Stomach (tissue), 4 donors: Measurements from ENCODE around the gene LDLRAD3.

Source experiments
- EP300 ChIP-seq: sonication (generic); formaldehyde crosslinking; IDR thresholded peaks from one replicate; pipeline ENCODE4 v1.6.1; 2017; ENCODE audit warnings: antibody characterized with exemption
- POLR2A ChIP-seq, 4 donors: fragments of 450-650 bp; IDR thresholded peaks; one replicate each; pipeline ENCODE4 v1.6.1; 2016; ENCODE audit warnings: antibody characterized with exemption in 4 of 4, control low read depth in 2 of 4, mild to moderate bottlenecking in 1 of 4, moderate library complexity in 1 of 4
- TF ChIP-seq, protein P1 (sequence below), 7 experiments: fragments of 450-650 bp in 4 of 7; fragments of 200-600 bp in 3 of 7; sonication (generic) in 3 of 7; IDR thresholded peaks; one replicate each; pipeline ENCODE4 v1.5.1; 2016 to 2019; ENCODE audit warnings: antibody characterized with exemption in 7 of 7, control low read depth in 2 of 7, mild to moderate bottlenecking in 1 of 7

- TF ChIP-seq, protein P1, sequence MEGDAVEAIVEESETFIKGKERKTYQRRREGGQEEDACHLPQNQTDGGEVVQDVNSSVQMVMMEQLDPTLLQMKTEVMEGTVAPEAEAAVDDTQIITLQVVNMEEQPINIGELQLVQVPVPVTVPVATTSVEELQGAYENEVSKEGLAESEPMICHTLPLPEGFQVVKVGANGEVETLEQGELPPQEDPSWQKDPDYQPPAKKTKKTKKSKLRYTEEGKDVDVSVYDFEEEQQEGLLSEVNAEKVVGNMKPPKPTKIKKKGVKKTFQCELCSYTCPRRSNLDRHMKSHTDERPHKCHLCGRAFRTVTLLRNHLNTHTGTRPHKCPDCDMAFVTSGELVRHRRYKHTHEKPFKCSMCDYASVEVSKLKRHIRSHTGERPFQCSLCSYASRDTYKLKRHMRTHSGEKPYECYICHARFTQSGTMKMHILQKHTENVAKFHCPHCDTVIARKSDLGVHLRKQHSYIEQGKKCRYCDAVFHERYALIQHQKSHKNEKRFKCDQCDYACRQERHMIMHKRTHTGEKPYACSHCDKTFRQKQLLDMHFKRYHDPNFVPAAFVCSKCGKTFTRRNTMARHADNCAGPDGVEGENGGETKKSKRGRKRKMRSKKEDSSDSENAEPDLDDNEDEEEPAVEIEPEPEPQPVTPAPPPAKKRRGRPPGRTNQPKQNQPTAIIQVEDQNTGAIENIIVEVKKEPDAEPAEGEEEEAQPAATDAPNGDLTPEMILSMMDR (IDR thresholded peaks at IDR 0.05): no peak
- no peak for TF ChIP-seq EP300
- no peak for TF ChIP-seq POLR2A (IDR thresholded peaks at IDR 0.05)
Observed at GRCh38 chr11:36097219-36097650, 153.4 kb downstream of the LDLRAD3 start.
